ENCODE data around the gene CDH4.

Gene CDH4

GRCh38 chr20:61391812-61392520 is 139.9 kb downstream of the CDH4 start:
- no peak overlapping the region for H3K4me3 ChIP-seq (replicated peaks; ENCODE audit: low read depth, low read length)
- TF ChIP-seq CTCF (IDR thresholded peaks at IDR 0.05; ENCODE audit: low read length, missing control alignments), result no peak
- DNase-seq (ENCODE audit: low read depth), result no peak

- H3K4me3 ChIP-seq (replicated peaks; ENCODE audit: low read depth, low read length), result no peak overlapping the region
- TF ChIP-seq CTCF (IDR thresholded peaks at IDR 0.05; ENCODE audit: low read length, missing control alignments), result no peak
- DNase-seq (ENCODE audit: low read depth), result no peak
These were observed 142.2 kb downstream of the CDH4 start for GRCh38 chr20:61394088-61394799.

- no peak for DNase-seq (ENCODE audit: low read depth)
- TF ChIP-seq CTCF (IDR thresholded peaks at IDR 0.05; ENCODE audit: low read length, missing control alignments), result no peak
- no peak overlapping the region for H3K4me3 ChIP-seq (replicated peaks; ENCODE audit: low read depth, low read length)
These were observed 144.3 kb downstream of the CDH4 start for GRCh38 chr20:61396262-61396848.

- no peak for DNase-seq (ENCODE audit: low read depth)
- H3K4me3 ChIP-seq (replicated peaks; ENCODE audit: low read depth, low read length), result no peak overlapping the region
- TF ChIP-seq CTCF (IDR thresholded peaks at IDR 0.05; ENCODE audit: low read length, missing control alignments), result no peak
These were observed 145.1 kb downstream of the CDH4 start for GRCh38 chr20:61397146-61397545.

- TF ChIP-seq CTCF (IDR thresholded peaks at IDR 0.05; ENCODE audit: low read length, missing control alignments), result no peak
- DNase-seq (ENCODE audit: low read depth), result no peak
- no peak overlapping the region for H3K4me3 ChIP-seq (replicated peaks; ENCODE audit: low read depth, low read length)
These were observed 145.7 kb downstream of the CDH4 start for GRCh38 chr20:61397790-61398189.

- DNase-seq (ENCODE audit: low read depth), result no peak
- TF ChIP-seq CTCF (IDR thresholded peaks at IDR 0.05; ENCODE audit: low read length, missing control alignments), result no peak
- no peak overlapping the region for H3K4me3 ChIP-seq (replicated peaks; ENCODE audit: low read depth, low read length)
These were observed 147.4 kb downstream of the CDH4 start for GRCh38 chr20:61399433-61399832.
